Colonic mucosa (tissue), 4 donors: ENCODE results near the gene CENPQ. TPM values are rescaled to one million over a fixed set of nuclear protein-coding genes. Genes with fewer than 3 reads are reported as not detected.
A peak's percentile ranks its signal among the peaks of the same experiment; 100 is the strongest.

Experiments
- DNase-seq: peaks from one replicate; pipeline ENCODE4 v3.0.0-alpha.2; 2020
- H3K27ac ChIP-seq: fragments of 200-600 bp; one replicate; pipeline ENCODE4 v1.8.0; 2021
- H3K27me3 ChIP-seq: fragments of 200-600 bp; one replicate; pipeline ENCODE4 v1.8.0; 2021
- H3K36me3 ChIP-seq: fragments of 200-600 bp; one replicate; pipeline ENCODE4 v1.8.0; 2021
- H3K4me1 ChIP-seq: fragments of 200-600 bp; one replicate; pipeline ENCODE4 v1.8.0; 2021; ENCODE audit warnings: mild to moderate bottlenecking
- H3K4me3 ChIP-seq: fragments of 200-600 bp; one replicate; pipeline ENCODE4 v1.8.0; 2021
- H3K9ac ChIP-seq, 2 donors: one replicate each; pipeline ENCODE4 v1.7.0; 2013; ENCODE audit warnings: control low read depth in 2 of 2, low read depth in 2 of 2, low read length in 2 of 2
- H3K9me3 ChIP-seq: fragments of 200-600 bp; one replicate; pipeline ENCODE4 v1.8.0; 2021
- intact Hi-C: fragments of 100-400 bp; cut with DNase I; formaldehyde crosslinking; loops from one replicate; pipeline ENCODE4 v1.14.1; 2022
- total RNA-seq, 2 donors: library from RNA; stranded (reverse); fragmentation: NEBNext Ultra II Directional in 1 of 2; extraction: Animal tissue kit (Norgen Biotek cat#: 25700) in 1 of 2; gene quantifications; one replicate each; pipeline ENCODE4 v1.2.1, GENCODE V29; 2021
- TF ChIP-seq, protein P1 (sequence below): fragments of 200-600 bp; IDR thresholded peaks from one replicate; pipeline ENCODE4 v1.8.0; 2022; ENCODE audit warnings: antibody characterized with exemption, mild to moderate bottlenecking
- donor health status: healthy.
- donor health status: DM: no; HTN: no; CAD: no.
- donor health status: DM: no; HTN: no; CAD: no.

The CENPQ gene
- total RNA-seq, 2 donors from 2014 or later, result 3.7 to 3.9 TPM

DNA sequence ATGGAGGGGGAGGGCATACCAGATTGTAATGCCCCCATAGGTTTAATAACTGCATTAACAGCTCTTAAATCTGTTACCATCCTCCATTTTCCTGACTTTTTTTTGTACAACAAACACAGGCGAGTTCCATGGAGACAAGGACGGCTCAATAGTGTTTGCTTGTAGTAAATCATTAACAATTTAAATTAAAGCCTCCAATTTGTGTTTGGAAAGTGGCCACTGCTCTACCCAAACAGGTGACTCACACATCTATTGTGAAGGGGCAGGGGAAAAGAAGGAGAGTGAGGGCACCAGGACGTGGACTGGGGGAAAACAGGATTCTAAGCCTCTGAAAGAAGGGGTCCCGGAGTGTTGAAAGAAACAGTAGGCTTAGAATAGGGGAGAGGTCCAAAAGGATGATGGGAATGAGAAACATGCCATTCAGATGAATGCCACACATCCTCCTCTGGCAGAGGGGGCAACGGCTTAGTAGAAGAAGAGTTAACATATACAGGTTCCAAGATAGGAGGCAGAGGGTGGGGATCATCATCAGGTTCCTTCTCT, 43.5 kb downstream of the CENPQ start:
- H3K27ac ChIP-seq, result no peak overlapping the region
- H3K4me3 ChIP-seq, result no peak overlapping the region
- H3K27me3 ChIP-seq, result no peaks in the 10 kb centered on the region
- no peaks in the 10 kb centered on the region for H3K9me3 ChIP-seq
- intact Hi-C loops, result no loop called here
- peak; percentile 34 for DNase-seq
- no peak overlapping the region for H3K9ac ChIP-seq
- no peaks in the 10 kb centered on the region for H3K4me1 ChIP-seq
- no peaks in the 10 kb centered on the region for H3K36me3 ChIP-seq
- TF ChIP-seq, protein P1, sequence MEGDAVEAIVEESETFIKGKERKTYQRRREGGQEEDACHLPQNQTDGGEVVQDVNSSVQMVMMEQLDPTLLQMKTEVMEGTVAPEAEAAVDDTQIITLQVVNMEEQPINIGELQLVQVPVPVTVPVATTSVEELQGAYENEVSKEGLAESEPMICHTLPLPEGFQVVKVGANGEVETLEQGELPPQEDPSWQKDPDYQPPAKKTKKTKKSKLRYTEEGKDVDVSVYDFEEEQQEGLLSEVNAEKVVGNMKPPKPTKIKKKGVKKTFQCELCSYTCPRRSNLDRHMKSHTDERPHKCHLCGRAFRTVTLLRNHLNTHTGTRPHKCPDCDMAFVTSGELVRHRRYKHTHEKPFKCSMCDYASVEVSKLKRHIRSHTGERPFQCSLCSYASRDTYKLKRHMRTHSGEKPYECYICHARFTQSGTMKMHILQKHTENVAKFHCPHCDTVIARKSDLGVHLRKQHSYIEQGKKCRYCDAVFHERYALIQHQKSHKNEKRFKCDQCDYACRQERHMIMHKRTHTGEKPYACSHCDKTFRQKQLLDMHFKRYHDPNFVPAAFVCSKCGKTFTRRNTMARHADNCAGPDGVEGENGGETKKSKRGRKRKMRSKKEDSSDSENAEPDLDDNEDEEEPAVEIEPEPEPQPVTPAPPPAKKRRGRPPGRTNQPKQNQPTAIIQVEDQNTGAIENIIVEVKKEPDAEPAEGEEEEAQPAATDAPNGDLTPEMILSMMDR, result no peak

DNA sequence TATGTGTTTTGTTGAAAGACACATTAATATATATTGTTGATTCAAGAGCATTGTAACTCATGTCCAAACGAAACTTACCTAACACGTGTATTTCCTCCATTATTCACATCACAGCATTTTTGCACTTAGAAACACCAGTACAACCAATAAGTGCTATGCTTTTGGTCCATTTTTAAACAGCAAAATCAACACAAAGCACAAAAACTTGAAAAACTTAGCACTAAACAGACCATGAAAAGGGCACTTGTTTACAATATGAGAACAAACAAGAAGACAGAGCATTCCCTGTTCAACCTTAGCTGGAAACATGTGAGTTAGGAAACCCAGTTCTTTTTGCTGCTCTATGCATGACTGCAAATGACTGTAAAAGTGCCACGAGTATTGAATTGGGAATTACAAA, 46.2 kb downstream of the CENPQ start:
- H3K4me3 ChIP-seq, result no peak overlapping the region
- no peaks in the 10 kb centered on the region for H3K4me1 ChIP-seq
- H3K27me3 ChIP-seq, result no peaks in the 10 kb centered on the region
- H3K9ac ChIP-seq, result no peak overlapping the region
- H3K36me3 ChIP-seq, result no peaks in the 10 kb centered on the region
- no peaks in the 10 kb centered on the region for H3K9me3 ChIP-seq
- H3K27ac ChIP-seq, result no peak overlapping the region
- intact Hi-C loops, result no loop called here
- DNase-seq, result no peak
- TF ChIP-seq, protein P1, result no peak

DNA sequence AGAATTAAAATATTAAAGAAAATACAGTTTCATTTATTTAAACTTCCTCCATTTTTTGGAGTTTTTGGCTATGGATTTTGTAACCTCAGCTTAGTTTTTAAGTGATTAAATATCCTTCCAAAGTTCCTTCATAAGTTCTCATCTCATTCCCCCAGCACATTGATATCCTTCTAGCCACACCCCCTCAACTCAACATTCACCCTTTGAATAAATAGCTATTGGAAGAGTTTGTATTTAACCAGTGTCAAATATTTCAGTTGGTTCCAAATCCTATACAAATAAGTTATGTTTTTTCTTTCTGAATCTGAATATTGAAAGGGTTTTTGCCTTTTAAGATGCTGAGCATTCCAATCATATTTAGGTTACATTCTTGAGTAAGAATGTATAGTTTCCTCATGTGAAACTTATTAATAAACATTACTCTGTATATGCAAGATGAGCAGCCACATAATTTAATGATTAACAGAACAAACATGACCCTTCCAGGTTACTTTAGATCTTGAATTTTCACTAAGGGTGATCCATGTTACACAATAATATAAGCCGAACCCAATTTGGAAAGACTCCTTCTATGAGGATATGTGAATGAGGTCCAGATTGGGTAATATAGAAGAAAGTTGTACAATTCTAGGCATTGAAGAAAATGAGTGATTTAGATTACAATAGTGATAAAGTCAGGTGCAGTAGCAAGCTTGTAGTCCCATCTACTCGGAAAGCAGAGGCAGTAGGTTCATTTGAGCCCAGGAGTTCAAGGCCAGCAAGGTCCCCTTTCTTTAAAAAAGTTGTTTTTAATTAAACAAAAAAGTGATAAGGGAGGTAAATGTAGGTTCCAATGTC, 50.2 kb downstream of the CENPQ start:
- H3K27me3 ChIP-seq, result no peaks in the 10 kb centered on the region
- no peaks in the 10 kb centered on the region for H3K4me1 ChIP-seq
- H3K36me3 ChIP-seq, result no peaks in the 10 kb centered on the region
- no peak for DNase-seq
- TF ChIP-seq, protein P1, result no peak
- H3K9me3 ChIP-seq, result no peaks in the 10 kb centered on the region
- intact Hi-C loops, result no loop called here
- H3K4me3 ChIP-seq, result no peak overlapping the region
- H3K9ac ChIP-seq, result no peak overlapping the region
- H3K27ac ChIP-seq, result no peak overlapping the region

DNA sequence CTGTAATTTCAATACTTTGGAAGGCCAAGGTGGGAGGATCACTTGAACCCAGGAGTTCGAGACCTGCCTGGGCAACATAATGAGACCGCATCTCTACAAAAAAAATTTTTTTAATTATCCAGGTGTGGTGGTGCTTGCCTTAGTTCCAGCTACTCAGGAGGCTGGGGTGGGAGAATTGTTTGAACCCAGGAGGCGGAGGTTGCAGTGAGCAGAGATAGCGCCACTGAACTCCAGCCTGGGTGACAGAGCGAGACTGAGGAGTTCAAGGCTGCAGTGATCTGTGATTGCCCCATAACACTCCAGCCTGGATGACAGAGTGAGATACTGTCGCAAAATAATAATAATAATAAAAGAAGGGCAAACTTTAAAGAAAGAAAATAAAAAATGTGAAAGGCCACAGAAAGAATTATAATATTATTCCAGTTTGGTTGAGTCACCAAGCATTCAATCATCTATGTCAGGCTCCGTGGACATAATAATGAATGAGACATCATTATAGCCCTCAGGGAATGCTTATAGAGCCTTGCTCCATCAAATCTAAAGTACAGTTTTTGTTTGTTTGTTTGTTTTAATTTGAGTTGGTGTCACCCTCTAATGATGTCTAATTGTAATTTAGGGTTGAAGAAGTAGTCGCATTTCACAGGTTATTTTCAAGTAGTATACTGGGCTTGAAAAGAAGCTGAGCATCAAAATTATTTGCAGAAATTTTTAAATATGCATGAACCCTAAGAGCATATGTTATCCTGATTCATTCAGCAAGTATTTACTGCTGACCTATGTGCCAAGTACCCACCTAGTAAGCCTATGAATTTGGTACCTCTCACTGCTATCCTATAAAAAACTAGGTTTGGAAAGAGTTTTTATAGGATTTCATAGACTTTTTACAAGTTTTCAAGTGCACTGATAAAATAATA, 51.7 kb downstream of the CENPQ start:
- no peak for DNase-seq
- H3K4me1 ChIP-seq, result no peaks in the 10 kb centered on the region
- no peak overlapping the region for H3K9ac ChIP-seq
- no peaks in the 10 kb centered on the region for H3K36me3 ChIP-seq
- H3K27me3 ChIP-seq, result no peaks in the 10 kb centered on the region
- intact Hi-C loops, result no loop called here
- H3K4me3 ChIP-seq, result no peak overlapping the region
- no peak overlapping the region for H3K27ac ChIP-seq
- no peaks in the 10 kb centered on the region for H3K9me3 ChIP-seq
- TF ChIP-seq, protein P1, result no peak

DNA sequence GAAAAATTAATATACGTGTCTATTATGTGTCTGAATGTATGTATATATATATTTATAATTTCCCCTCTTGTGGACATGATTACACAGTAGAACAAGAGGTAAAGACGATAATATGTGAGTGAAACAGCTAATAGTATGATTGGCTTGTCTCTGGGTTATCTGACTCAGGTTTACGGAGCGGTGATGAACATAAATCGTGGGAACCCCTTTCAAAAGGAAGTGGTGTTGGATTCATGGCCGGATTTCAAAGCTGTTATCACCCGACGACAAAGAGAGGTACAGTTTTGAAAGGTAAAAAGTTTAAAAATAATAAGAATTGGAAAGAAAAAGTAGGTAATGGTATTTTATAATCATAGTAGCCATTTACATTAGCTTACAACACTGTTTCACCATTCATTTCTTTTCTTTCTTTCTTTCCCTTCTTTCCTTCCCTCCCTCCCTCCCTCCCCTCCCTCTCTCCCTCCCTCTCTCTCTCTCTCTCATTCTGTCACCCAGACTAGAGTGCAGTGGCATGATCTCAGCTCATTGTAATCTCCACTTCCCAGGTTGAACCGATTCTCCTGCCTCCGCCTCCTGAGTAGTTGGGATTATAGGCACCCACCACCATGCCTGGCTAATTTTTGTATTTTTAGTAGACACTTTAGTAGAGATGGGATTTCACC, 52.4 kb downstream of the CENPQ start:
- no peak for DNase-seq
- intact Hi-C loops, result no loop called here
- Histone ChIP-seq H3K4me1 (no peaks in the 10 kb centered on the region), H3K9me3 (no peaks in the 10 kb centered on the region), H3K27me3 (no peaks in the 10 kb centered on the region), H3K4me3 (no peak overlapping the region), H3K9ac (no peak overlapping the region), H3K27ac (no peak overlapping the region), H3K36me3 (no peaks in the 10 kb centered on the region)
- TF ChIP-seq, protein P1, result no peak
